Thoracic aorta (tissue), 2 donors: ENCODE measurements around the gene TAS2R8. TPM values are rescaled to one million over a fixed set of nuclear protein-coding genes. Genes with fewer than 3 reads are reported as not detected.
"Not testable (repeated sequence)": the region's sequence is repeated elsewhere in the genome, so short reads cannot be mapped to it uniquely, and the experiment has no call there.

Experiments used
- ATAC-seq: fragments of 150-250 bp; one replicate; pipeline ENCODE4 v1.8.0; 2017; ENCODE audit warnings: low read depth; ENCODE audit not compliant: insufficient number of reproducible peaks, low FRiP score
- DNase-seq: peaks from one replicate; pipeline ENCODE4 v3.0.0-alpha.2; 2020; ENCODE audit warnings: low spot score
- H3K27ac ChIP-seq, 2 donors: fragments of 200-600 bp; sonication (generic); 1 replicate in 1 of 2; 2 replicates in 1 of 2; pipeline ENCODE4 v1.5.1; 2016; ENCODE audit warnings: mild to moderate bottlenecking in 2 of 2, moderate library complexity in 2 of 2
- H3K27me3 ChIP-seq: fragments of 200-600 bp; sonication (generic); replicated peaks from 2 replicates; pipeline ENCODE4 v1.6.0; 2016; ENCODE audit warnings: mild to moderate bottlenecking; ENCODE audit not compliant: insufficient read depth
- H3K36me3 ChIP-seq: fragments of 200-600 bp; sonication (generic); one replicate; pipeline ENCODE4 v1.5.1; 2016
- H3K4me1 ChIP-seq, 2 donors: fragments of 200-600 bp; sonication (generic); 1 replicate in 1 of 2; 2 replicates in 1 of 2; pipeline versions ENCODE4 v1.5.1 to v1.6.0; 2016; ENCODE audit warnings: low read depth in 2 of 2, mild to moderate bottlenecking in 1 of 2; ENCODE audit not compliant: control insufficient read depth in 1 of 2
- H3K4me3 ChIP-seq: fragments of 200-600 bp; sonication (generic); 2 replicates; pipeline ENCODE4 v1.5.1; 2016; ENCODE audit warnings: mild to moderate bottlenecking
- H3K9me3 ChIP-seq: fragments of 200-600 bp; sonication (generic); 2 replicates; pipeline ENCODE4 v1.5.1; 2016
- CTCF ChIP-seq: fragments of 200-600 bp; sonication (generic); IDR thresholded peaks from one replicate; pipeline ENCODE4 v1.5.1; 2019; ENCODE audit warnings: antibody characterized with exemption
- total RNA-seq, 2 donors: library from RNA; depleted of rRNA; stranded (reverse); fragments of >200 nt; gene quantifications; one replicate each; pipeline versions ENCODE4 v1.1.0 to v1.2.3, GENCODE V29; 2016

TAS2R8 gene
- total RNA-seq, 2 donors from 2014 or later, result not detected

- no peak for TF ChIP-seq CTCF
- H3K4me3 ChIP-seq, result no peak overlapping the region
- H3K27ac ChIP-seq, result no peak overlapping the region
- no peaks in the 10 kb centered on the region for H3K9me3 ChIP-seq
- ATAC-seq, result no peak
- no peaks in the 10 kb centered on the region for H3K4me1 ChIP-seq
- H3K27me3 ChIP-seq, result no peaks in the 10 kb centered on the region
- DNase-seq, result no peak
- H3K36me3 ChIP-seq, result no peaks in the 10 kb centered on the region
Measured at GRCh38 chr12:10794222-10794621, 12.9 kb downstream of the TAS2R8 start.

GRCh38 chr12:10791769-10792168 is 15.3 kb downstream of the TAS2R8 start:
- H3K4me3 ChIP-seq, H3K36me3 ChIP-seq, ATAC-seq, H3K27ac ChIP-seq, H3K4me1 ChIP-seq, H3K27me3 ChIP-seq, DNase-seq, H3K9me3 ChIP-seq: not testable (repeated sequence)

GRCh38 chr12:10783252-10783651 is 23.8 kb downstream of the TAS2R8 start:
- H3K4me3 ChIP-seq, result no peak overlapping the region
- no peak for TF ChIP-seq CTCF
- H3K27ac ChIP-seq, result no peak overlapping the region
- no peaks in the 10 kb centered on the region for H3K4me1 ChIP-seq
- H3K9me3 ChIP-seq, result no peaks in the 10 kb centered on the region
- ATAC-seq (no peak), DNase-seq (no peak)
- no peaks in the 10 kb centered on the region for H3K27me3 ChIP-seq
- H3K36me3 ChIP-seq, result no peaks in the 10 kb centered on the region

GRCh38 chr12:10779103-10779502 is 28.0 kb downstream of the TAS2R8 start:
- Histone ChIP-seq H3K36me3 (no peaks in the 10 kb centered on the region), H3K27ac (no peak overlapping the region), H3K27me3 (no peaks in the 10 kb centered on the region), H3K9me3 (no peaks in the 10 kb centered on the region), H3K4me1 (no peaks in the 10 kb centered on the region), H3K4me3 (no peak overlapping the region)
- TF ChIP-seq CTCF, result no peak
- no peak for DNase-seq
- no peak for ATAC-seq

GRCh38 chr12:10771132-10771733 is 35.9 kb downstream of the TAS2R8 start:
- no peaks in the 10 kb centered on the region for H3K36me3 ChIP-seq
- H3K9me3 ChIP-seq, result no peaks in the 10 kb centered on the region
- H3K4me1 ChIP-seq, result no peaks in the 10 kb centered on the region
- TF ChIP-seq CTCF, result peak; percentile 56
- ATAC-seq (no peak), DNase-seq (no peak)
- no peaks in the 10 kb centered on the region for H3K27me3 ChIP-seq
- no peak overlapping the region for H3K27ac ChIP-seq
- no peak overlapping the region for H3K4me3 ChIP-seq

- H3K9me3 ChIP-seq, result peaks cover 13% of the 10 kb centered on the region
- DNase-seq (no peak), ATAC-seq (no peak)
- no peaks in the 10 kb centered on the region for H3K36me3 ChIP-seq
- no peaks in the 10 kb centered on the region for H3K27me3 ChIP-seq
- no peaks in the 10 kb centered on the region for H3K4me1 ChIP-seq
- H3K27ac ChIP-seq, result no peak overlapping the region
- H3K4me3 ChIP-seq, result no peak overlapping the region
- no peak for TF ChIP-seq CTCF
Measured at GRCh38 chr12:10759657-10760056, 47.4 kb downstream of the TAS2R8 start.
